GM12891 (cell line): Measurements from ENCODE around the gene C16orf89.

Experiments used
- POLR2A ChIP-seq: IDR thresholded peaks from 2 replicates; pipeline ENCODE4 v1.6.1; 2011; ENCODE audit warnings: low read depth, low read length, control low read depth
- POLR2AphosphoS5 ChIP-seq: IDR thresholded peaks from 2 replicates; pipeline ENCODE4 v1.6.1; 2011; ENCODE audit warnings: low read depth, low read length, control low read depth
- SPI1 ChIP-seq: IDR thresholded peaks from 2 replicates; pipeline ENCODE4 v1.6.1; 2011; ENCODE audit warnings: low read depth, low read length, control low read depth
- TAF1 ChIP-seq: IDR thresholded peaks from 2 replicates; pipeline ENCODE4 v1.6.1; 2011; ENCODE audit warnings: low read depth, low read length, control low read depth

GRCh38 chr16:5077304-5077703 is 11.5 kb upstream of the C16orf89 start:
- TF ChIP-seq POLR2A (no peak), TAF1 (no peak), SPI1 (no peak), POLR2AphosphoS5 (no peak)
